LHCN-M2 (cell line): ENCODE results near the gene DGCR6L. TPM values are rescaled to one million over a fixed set of nuclear protein-coding genes. Genes with fewer than 3 reads are reported as not detected.
A peak's percentile ranks its signal among the peaks of the same experiment; 100 is the strongest.
"Not testable (repeated sequence)": the region's sequence is repeated elsewhere in the genome, so short reads cannot be mapped to it uniquely, and the experiment has no call there.

Source experiments
- DNase-seq: peaks from one replicate; pipeline ENCODE4 v3.0.0-alpha.2; 2012; ENCODE audit warnings: low read depth
- total RNA-seq: library from RNA; depleted of rRNA; stranded (reverse); fragments of >200 nt; gene quantifications from 2 replicates; pipeline ENCODE4 v1.2.3, GENCODE V29; 2014

The DGCR6L gene
- total RNA-seq, 1 experiment from 2014 or later: 78.0 TPM

- not testable (repeated sequence) for DNase-seq
Measured at GRCh38 chr22:20310180-20310579, 9.7 kb downstream of the DGCR6L start.

DNA sequence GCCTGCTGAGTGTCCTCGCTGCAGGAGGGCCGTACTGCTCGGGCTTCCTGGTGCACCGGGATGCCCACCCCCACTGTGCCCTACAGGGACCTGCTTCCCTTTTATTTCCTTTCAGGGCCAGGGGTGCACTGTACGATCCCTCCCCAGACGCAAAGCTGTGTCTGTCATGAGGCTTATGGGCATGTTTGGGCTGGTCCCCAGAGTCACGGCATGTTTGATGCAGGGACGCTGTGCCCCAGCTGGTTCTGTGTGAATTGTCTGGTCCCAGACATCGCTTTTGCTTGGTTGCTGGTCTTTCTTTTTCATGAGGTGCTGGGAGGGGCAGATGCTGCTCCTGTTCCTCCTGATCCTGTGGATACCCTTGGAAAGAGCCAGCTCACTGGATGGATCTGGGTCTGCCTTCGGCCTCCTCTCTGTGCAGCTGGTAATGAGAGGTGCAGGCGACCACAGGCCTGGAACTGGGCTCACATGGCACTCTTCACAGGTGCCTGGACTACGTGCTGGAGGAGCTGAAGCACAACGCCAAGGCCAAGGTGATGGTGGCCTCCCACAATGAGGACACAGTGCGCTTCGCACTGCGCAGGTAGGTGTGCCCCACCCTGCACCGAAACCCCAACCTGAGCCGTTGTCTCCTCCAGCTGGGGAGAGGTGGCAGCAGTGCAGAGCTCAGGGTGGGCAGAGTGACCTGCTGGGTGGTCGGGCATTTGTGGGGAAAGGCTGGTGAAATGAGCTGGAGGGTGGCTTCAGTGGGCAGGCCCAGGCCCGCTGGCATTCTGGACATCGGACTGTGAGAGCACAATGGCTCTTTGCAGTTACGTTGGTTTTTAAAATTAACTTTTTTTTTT is 10.8 kb downstream of the DGCR6L start:
- not testable (repeated sequence) for DNase-seq

DNA sequence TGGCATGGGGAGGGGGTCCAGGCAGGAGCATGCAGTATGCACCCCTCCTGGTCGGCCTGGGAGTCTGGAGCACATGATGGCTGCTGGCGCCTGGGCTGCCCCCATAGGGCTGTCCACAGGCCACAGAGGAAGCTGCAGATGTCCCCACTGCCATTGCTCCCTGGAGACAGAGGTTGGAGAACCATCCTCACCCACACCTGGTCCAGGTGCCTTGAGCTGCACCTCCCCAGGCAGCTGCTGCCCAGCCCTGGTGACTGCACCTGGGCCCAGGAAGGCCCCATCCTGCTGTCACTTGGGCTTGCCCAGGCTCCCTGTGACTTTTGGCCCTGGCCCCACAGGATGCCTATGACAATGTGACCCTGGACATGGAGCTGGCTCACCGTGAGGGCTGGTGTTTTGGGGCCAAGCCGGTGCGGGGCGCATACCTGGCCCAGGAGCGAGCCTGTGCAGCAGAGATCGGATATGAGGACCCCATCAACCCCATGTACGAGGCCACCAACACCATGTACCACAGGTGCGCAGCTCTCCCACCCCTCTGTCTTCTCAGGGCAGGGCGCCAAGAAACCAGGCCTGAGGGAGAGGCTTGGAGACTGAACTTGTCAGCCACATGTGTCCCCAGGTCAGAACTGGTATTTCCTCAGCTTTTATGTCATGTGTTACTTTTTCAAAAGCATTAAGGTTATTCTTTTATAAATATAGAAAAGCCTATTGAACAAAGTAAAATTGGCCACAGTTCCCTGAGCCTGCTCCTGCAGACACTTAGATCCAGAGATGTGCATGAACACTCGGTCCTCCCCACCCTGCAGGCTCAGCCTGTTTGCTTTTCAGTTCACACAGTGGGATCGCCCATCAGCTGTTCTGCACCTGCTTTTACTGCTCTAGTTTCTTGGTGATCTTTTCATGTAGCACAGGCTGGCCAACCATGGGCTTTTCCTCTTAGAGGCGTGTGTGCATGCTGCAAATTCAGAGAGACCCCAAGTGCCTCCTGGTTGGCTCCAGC is 12.1 kb downstream of the DGCR6L start:
- not testable (repeated sequence) for DNase-seq

DNA sequence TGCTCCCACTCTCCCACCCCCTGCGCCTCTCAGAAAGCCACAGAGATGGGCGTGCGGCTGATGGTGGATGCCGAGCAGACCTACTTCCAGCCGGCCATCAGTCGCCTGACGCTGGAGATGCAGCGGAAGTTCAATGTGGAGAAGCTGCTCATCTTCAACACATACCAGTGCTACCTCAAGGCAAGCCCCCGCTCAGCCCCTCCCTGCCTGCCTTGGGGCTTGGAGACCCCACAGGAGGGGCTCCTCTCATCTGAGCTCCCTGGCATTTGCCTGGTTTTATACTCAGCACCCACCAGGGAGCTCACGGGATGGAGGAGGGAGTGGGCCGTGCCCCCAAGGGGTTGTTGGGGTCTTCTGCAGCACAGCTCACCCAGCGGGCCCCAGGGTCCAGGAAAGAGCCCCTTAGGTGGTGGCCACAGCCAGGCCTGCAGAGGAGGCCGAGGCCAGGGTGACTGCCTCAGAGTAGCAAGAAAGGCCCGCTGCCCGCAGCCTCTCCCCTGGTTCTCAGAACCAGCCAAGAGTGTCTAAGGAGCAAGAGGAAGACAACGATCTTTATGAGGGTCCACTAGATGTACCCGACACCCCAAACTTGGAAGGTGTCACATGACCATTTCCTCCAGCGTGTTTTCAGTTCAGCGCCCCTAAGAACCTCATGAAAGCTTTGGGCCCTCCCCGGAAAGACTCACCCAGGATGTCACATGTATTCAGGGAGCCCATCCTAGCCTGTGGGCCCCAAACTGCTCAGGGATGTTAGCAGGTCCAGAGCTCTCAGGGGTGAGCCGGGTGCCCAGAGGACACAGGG is 13.0 kb downstream of the DGCR6L start:
- DNase-seq: not testable (repeated sequence)

GRCh38 chr22:20305894-20306645 is 13.8 kb downstream of the DGCR6L start:
- DNase-seq: no peak

- not testable (repeated sequence) for DNase-seq
Measured at GRCh38 chr22:20305230-20305893, 14.5 kb downstream of the DGCR6L start.

GRCh38 chr22:20304646-20305045 is 15.2 kb downstream of the DGCR6L start:
- DNase-seq: no peak

DNA sequence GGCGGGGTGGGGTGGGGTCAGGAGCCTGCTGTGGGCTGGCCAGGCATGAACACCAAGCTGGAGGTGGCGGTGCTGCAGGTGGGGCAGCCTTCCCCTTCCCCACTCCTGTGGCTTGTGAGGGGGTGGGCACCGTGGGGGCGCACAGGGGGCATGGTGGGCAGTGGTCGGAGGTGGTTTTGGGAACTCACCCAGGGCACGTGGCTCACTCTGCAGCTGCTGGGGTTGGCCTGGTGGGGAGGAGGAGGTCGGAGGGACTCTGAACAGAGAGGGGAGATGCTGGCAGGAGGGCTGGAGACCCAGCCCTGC is 16.7 kb downstream of the DGCR6L start:
- DNase-seq: not testable (repeated sequence)

DNA sequence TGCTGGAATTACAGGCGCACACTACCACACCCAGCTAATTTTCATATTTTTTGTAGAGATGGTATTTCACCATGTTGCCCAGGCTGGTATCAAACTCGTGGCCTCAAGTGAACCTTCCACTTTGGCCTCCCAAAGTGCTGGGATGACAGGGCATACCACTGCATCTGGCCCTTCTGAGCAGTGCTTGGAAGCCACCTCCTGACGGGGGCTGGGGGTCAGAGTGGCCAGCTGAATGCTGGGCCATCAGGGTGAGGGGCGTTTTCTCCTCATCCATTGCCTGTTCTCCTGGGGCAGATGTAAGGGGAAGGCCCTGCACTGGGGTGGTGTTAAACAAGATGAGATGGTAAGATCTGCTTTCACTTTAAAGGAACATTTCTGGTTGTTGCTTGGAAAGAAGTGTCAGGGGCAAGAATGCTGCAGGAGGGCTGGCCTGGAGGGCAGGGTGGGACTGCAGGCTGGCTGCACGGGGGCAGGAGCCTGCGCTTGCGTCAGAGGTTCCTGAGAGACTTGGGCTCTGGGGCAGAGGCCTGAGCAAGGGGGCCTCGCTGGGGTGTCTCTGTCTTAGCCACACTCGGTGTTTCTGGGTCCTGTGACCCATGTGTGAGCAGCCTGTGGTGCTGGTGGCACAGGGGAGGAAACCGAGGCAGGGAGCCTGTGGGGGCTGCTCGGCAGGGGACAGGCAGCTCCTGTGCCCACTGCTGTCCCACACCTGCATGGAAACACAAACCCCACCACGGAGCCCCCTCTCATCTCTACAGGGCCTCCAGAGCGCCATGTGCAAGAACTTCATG is 17.2 kb downstream of the DGCR6L start:
- no peak for DNase-seq

GRCh38 chr22:20299746-20300136 is 20.1 kb downstream of the DGCR6L start:
- DNase-seq: no peak

DNA sequence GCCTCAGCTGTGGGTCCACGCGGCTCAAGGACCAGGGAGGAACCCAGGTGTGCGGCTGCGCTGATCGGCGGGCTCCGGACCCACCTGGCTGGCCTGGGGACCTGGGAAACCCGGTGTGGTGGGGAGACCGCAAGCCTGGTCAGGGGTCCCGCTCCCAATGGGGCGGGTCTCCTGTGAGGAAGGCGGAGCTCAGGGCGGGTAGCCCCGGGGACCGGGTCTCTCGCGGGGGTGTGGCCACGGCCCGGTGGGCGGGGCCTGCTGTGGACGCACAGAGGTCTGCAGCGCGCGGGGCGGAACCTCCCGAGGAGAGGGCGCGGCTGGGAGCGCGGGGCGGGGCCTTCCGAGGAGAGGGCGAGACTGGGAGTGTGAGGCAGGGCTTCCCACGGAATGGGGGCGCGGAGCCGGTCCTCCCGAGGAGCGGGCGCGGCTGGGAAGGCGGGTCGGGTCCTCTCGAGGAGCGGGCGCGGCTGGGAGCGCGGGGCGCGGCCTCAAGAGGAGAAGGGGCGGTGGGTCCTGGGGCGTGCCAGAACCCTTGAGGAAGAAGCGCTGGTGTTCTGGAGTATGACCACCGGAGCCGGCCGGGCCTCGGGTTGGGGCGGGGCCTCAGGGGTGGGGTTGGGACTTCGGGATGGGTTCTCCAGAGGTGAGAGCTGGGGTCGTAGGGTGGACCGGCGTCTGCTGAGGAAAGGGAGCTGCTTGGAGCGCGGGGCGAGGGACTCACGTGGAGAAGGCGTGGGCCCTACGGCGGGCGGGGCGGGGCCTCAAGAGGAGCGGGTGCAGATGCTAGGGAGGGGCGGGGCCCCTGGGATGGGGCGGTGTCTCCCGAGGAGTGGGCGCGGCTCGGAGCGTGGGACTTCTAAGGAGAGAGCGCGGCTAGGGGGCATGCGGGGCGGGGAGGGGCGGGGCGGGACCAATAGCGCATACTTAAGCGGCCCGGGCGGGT is 20.8 kb downstream of the DGCR6L start:
- peak; percentile 21 for DNase-seq

GRCh38 chr22:20298110-20298802 is 21.6 kb downstream of the DGCR6L start:
- no peak for DNase-seq

DNA sequence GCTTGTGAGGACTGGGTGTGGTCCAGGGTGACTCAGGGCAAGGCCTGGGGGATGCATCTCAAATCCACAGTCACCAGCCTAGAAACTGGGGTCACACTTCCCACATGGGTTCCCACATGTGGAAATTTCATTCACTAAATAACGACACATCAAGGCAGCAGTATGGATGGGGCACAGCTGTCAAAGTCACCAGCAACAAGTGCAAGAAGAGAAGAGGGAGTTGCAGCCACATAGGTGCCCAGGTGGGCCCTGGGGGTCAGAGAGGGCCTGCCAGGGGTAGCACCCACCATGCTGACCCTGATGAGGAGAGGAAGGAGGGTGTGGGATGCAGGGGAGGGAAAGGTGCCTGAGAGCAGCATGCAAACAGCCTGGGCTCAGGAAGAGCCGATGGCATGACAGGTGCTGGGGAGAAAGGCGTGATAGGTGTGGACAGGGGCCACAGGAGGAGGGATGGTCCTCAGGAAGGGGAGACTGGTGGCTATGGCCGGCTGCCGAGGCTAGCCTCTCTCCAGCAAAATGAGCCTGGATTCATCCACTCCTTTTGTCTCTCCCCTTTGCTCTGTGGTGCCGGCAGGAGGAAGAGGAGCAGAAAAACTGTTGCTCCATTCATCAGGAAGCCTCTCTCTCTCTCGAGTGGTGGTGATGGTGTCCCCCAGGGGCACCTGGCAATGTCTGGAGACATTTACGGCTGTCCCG is 22.3 kb downstream of the DGCR6L start:
- no peak for DNase-seq

GRCh38 chr22:20296598-20296997 is 23.3 kb downstream of the DGCR6L start:
- DNase-seq: no peak

DNA sequence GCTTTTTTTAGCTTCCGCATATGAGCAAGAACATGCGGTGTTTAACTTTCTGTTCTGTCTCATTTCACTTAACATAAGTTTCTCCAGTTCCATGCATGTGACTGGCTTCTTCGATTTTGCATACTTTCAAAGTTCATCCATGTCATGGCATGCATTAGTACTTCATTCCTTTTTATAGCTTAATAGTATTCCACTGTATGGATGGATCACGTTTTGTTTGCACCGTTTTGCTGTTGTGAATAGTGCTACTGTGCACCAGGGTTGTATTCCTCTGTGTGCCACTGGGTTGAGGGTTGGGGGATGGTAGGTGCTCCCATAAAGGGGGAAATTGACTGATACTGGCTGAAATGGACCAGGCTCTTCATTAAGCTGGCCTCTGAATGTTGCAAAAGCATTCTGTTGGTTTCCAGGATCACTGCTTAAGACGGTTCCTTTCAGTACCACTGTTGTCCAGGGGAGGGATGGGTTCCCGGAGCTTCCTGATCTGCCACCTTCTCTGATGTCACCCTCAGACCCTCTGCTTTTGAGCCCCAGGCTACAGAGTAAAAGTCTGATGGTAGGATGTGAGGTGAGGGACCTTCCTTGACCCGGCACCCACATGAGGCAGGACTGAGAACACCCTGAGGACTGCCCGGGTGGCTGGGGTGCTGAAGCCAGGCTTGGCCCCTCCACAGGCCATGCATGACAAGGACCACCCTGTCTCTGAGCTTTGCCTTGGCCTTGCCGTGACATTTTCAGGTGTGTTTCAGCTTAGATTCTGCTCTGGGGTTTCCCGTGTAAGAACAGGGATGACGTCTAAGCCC is 24.4 kb downstream of the DGCR6L start:
- no peak for DNase-seq

DNA sequence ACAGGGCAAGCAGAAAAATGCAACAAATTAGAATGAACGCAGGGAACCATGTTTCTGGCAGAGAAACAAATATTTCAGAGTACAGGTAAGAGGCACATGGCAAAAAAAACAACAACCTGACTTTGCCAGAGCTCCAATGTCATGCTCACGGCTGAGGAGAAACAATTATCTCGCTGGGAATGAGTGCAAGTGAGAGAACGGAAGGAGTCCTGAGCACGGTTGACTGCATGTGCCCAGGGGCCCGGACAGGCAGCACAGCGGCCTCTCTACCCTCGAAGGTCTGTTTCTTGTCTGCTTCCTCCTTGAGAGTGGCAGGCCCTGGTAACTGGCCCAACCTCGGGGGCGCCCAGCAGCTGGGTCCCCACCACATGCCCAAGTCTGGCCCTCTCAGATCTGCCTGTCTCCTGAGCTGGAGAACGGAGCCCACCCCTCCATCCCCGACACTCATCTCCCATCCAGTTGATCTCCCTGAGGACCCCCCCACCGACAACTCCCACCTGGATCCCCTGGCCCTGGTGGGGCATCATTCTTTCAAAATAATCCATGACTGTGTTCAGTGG is 27.1 kb downstream of the DGCR6L start:
- DNase-seq: no peak
